GM12878 (cell line): ENCODE data around the gene CSHL1. TPM values are rescaled to one million over a fixed set of nuclear protein-coding genes. Genes with fewer than 3 reads are reported as not detected.

Experiments
- BCL11A ChIP-seq: IDR thresholded peaks from 2 replicates; pipeline ENCODE4 v1.6.1; 2011; ENCODE audit warnings: low read depth, low read length
- BHLHE40 ChIP-seq, 2 experiments: fragments of 450-650 bp in 1 of 2; IDR thresholded peaks; 2 replicates each; pipeline ENCODE4 v1.6.1; 2011 to 2017; ENCODE audit warnings: low read depth in 2 of 2, borderline replicate concordance in 1 of 2, improper control_type of control experiment in 1 of 2, low read length in 1 of 2, mild to moderate bottlenecking in 1 of 2
- DPF2 ChIP-seq: fragments of 450-650 bp; IDR thresholded peaks from 2 replicates; pipeline ENCODE4 v1.6.1; 2017; ENCODE audit warnings: mild to moderate bottlenecking
- HDGF ChIP-seq: fragments of 450-650 bp; IDR thresholded peaks from 2 replicates; pipeline ENCODE4 v1.6.1; 2016; ENCODE audit warnings: antibody characterized with exemption
- JUND ChIP-seq: IDR thresholded peaks from 2 replicates; pipeline ENCODE4 v1.6.1; 2012; ENCODE audit warnings: low read depth, mild to moderate bottlenecking, low read length, improper control_type of control experiment, moderate library complexity
- KDM1A ChIP-seq: fragments of 200-600 bp; sonication (generic); IDR thresholded peaks from 2 replicates; pipeline ENCODE4 v1.6.1; 2016; ENCODE audit warnings: borderline replicate concordance
- MEF2B ChIP-seq: fragments of 450-650 bp; IDR thresholded peaks from 2 replicates; pipeline ENCODE4 v1.6.1; 2018; ENCODE audit warnings: mild to moderate bottlenecking, moderate library complexity; ENCODE audit not compliant: partially characterized antibody, poor library complexity, severe bottlenecking
- PAX5 ChIP-seq: IDR thresholded peaks from 2 replicates; pipeline ENCODE4 v1.6.1; 2011; ENCODE audit warnings: low read depth, low read length, borderline replicate concordance
- POLR2A ChIP-seq: IDR thresholded peaks from 2 replicates; pipeline ENCODE4 v1.6.1; 2011; ENCODE audit warnings: low read depth, mild to moderate bottlenecking, low read length
- POLR2AphosphoS2 ChIP-seq: IDR thresholded peaks from 2 replicates; pipeline ENCODE4 v1.6.1; 2011; ENCODE audit warnings: low read depth, mild to moderate bottlenecking, low read length, improper control_type of control experiment, moderate library complexity
- POU2F2 ChIP-seq: IDR thresholded peaks from 3 replicates; pipeline ENCODE4 v1.6.1; 2011; ENCODE audit warnings: low read depth, mild to moderate bottlenecking, low read length, borderline replicate concordance
- RAD51 ChIP-seq: fragments of 450-650 bp; IDR thresholded peaks from 2 replicates; pipeline ENCODE4 v1.6.1; 2016; ENCODE audit warnings: moderate library complexity, mild to moderate bottlenecking, inconsistent platforms
- RELA ChIP-seq: fragments of 450-650 bp; IDR thresholded peaks from 2 replicates; pipeline ENCODE4 v1.8.0; 2014; ENCODE audit warnings: borderline replicate concordance; ENCODE audit not compliant: partially characterized antibody
- SP1 ChIP-seq: IDR thresholded peaks from one replicate; pipeline ENCODE4 v1.6.1; 2011; ENCODE audit warnings: low read depth, low read length
- SPI1 ChIP-seq: IDR thresholded peaks from 2 replicates; pipeline ENCODE4 v1.6.1; 2011; ENCODE audit warnings: low read depth, mild to moderate bottlenecking, low read length, moderate library complexity, borderline replicate concordance; ENCODE audit not compliant: insufficient read depth
- TCF3 ChIP-seq: IDR thresholded peaks from 2 replicates; pipeline ENCODE4 v1.6.1; 2012; ENCODE audit warnings: low read depth, mild to moderate bottlenecking, low read length, borderline replicate concordance; ENCODE audit not compliant: insufficient read depth
- YBX1 ChIP-seq: fragments of 450-650 bp; IDR thresholded peaks from 2 replicates; pipeline ENCODE4 v1.6.1; 2016; ENCODE audit warnings: antibody characterized with exemption
- ZNF217 ChIP-seq: fragments of 450-650 bp; IDR thresholded peaks from 2 replicates; pipeline ENCODE4 v1.6.1; 2017; ENCODE audit warnings: antibody characterized with exemption, mild to moderate bottlenecking
- polyA plus RNA-seq, 11 experiments: library from polyadenylated mRNA; depleted of rRNA in 4 of 11; unstranded in 6 of 11; stranded (reverse) in 5 of 11; fragments of >200 nt; fragmentation: Nextera tagmentation in 4 of 11; fragmentation: Illumina TruSeq in 1 of 11; extraction: Ambion mirVana in 4 of 11; extraction: Trizol in 1 of 11; gene quantifications; 1 replicate in 1 of 11; 2 replicates in 10 of 11; pipeline versions ENCODE4 v1.2.1 to v1.2.3, GENCODE V29; 2011 to 2016; ENCODE audit warnings: inconsistent platforms in 2 of 11, missing spikeins in 2 of 11, low read depth in 1 of 11
- total RNA-seq, 4 experiments: library from RNA; depleted of rRNA in 3 of 4; stranded (reverse); fragments of >200 nt in 3 of 4; fragmentation: Illumina TruSeq in 1 of 4; extraction: Trizol in 1 of 4; gene quantifications; 2 replicates each; pipeline versions ENCODE4 v1.2.1 to v1.2.3, GENCODE V29; 2013 to 2021
- TF ChIP-seq, protein P1 (sequence below), 3 experiments: IDR thresholded peaks in 2 of 3; conservative IDR thresholded peaks in 1 of 3; 2 replicates each; pipeline ENCODE4 v1.5.1; 2011; ENCODE audit warnings: low read depth in 3 of 3, low read length in 3 of 3, mild to moderate bottlenecking in 3 of 3, control low read depth in 2 of 3, moderate library complexity in 2 of 3, inconsistent platforms in 1 of 3, mixed read lengths in 1 of 3; ENCODE audit not compliant: control insufficient read depth in 2 of 3, insufficient read depth in 1 of 3; ENCODE audit errors: extremely low read depth in 1 of 3
- TF ChIP-seq, protein P2 (sequence below): IDR thresholded peaks from 2 replicates; pipeline ENCODE4 v1.6.1; 2011; ENCODE audit warnings: mild to moderate bottlenecking, low read depth, low read length, moderate library complexity; ENCODE audit not compliant: insufficient replicate concordance
- TF ChIP-seq, protein P3 (sequence below): fragments of 450-650 bp; conservative IDR thresholded peaks from 2 replicates; pipeline ENCODE4 v1.6.1; 2017; ENCODE audit warnings: mild to moderate bottlenecking, moderate library complexity
- TF ChIP-seq, protein P4 (sequence below): fragments of 450-650 bp; IDR thresholded peaks from 2 replicates; pipeline ENCODE4 v1.6.1; 2017; ENCODE audit warnings: mild to moderate bottlenecking, moderate library complexity

The CSHL1 gene
- total and polyA plus RNA-seq, 10 of the 15 experiments (the other 5 are each of a cell fraction or from before 2014, with no cell fraction given): not detected

DNA sequence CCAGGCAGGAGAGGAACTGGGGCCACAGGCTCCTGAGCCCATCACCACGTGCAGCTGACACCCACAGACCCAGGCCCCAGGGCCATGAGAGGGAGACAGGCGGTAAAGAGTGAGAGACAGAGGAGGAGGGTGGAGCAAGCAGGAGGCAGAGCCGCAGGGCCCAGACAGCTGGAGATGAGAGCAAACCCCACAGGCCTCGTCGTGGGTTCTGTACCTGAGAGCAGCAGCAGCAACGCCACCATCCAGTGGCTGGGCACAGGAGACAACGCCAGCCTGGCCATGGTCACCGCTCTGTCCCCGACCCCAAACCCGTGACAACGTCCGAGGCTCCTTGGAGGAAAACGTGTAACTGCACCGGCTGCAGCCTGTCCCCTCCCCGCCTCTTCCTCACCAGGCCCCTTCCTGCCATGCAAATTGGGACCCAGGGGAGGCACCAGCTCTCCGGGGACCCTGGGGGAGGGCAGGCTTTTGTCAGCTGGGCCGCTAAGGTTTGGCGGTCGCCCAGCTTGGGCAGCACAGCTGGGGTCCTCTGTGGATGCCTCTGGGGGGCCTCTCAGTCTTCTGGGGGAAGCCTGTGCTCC, 21.0 kb upstream of the CSHL1 start, which contains the start of gene CD79B (continued):
- peak; percentile 86 for TF ChIP-seq YBX1
- no peak for TF ChIP-seq KDM1A
- peak; percentile 100 for TF ChIP-seq POU2F2
- TF ChIP-seq BHLHE40 (IDR thresholded peaks at IDR 0.05; ENCODE audit: borderline replicate concordance in 1 of 2, low read depth in 2 of 2, low read length in 1 of 2): peak; percentile 80 to 83
- peak; percentile 81 for TF ChIP-seq DPF2
- peak; percentile 61 for TF ChIP-seq SP1
- peak; percentile 100 for TF ChIP-seq MEF2B
- TF ChIP-seq RAD51: peak; percentile 27; the same call in 1 of the 2 replicates
- peak; percentile 88 for TF ChIP-seq POLR2A
- peak; percentile 51; the same call in 1 of the 2 replicates for TF ChIP-seq SPI1
- peak; percentile 71; the same call in 1 of the 2 replicates for TF ChIP-seq PAX5
- TF ChIP-seq POLR2AphosphoS2: peak; percentile 83
- TF ChIP-seq, protein P1, sequence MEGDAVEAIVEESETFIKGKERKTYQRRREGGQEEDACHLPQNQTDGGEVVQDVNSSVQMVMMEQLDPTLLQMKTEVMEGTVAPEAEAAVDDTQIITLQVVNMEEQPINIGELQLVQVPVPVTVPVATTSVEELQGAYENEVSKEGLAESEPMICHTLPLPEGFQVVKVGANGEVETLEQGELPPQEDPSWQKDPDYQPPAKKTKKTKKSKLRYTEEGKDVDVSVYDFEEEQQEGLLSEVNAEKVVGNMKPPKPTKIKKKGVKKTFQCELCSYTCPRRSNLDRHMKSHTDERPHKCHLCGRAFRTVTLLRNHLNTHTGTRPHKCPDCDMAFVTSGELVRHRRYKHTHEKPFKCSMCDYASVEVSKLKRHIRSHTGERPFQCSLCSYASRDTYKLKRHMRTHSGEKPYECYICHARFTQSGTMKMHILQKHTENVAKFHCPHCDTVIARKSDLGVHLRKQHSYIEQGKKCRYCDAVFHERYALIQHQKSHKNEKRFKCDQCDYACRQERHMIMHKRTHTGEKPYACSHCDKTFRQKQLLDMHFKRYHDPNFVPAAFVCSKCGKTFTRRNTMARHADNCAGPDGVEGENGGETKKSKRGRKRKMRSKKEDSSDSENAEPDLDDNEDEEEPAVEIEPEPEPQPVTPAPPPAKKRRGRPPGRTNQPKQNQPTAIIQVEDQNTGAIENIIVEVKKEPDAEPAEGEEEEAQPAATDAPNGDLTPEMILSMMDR (IDR thresholded peaks at IDR 0.05 in 2 of 3, conservative IDR thresholded peaks at IDR 0.05 in 1 of 3; ENCODE audit: control insufficient read depth in 2 of 3, extremely low read depth in 1 of 3, insufficient read depth in 1 of 3, low read depth in 3 of 3, low read length in 3 of 3): no peak
- TF ChIP-seq, protein P2, sequence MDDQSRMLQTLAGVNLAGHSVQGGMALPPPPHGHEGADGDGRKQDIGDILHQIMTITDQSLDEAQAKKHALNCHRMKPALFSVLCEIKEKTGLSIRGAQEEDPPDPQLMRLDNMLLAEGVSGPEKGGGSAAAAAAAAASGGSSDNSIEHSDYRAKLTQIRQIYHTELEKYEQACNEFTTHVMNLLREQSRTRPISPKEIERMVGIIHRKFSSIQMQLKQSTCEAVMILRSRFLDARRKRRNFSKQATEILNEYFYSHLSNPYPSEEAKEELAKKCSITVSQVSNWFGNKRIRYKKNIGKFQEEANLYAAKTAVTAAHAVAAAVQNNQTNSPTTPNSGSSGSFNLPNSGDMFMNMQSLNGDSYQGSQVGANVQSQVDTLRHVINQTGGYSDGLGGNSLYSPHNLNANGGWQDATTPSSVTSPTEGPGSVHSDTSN: peak; percentile 15
- TF ChIP-seq HDGF: peak; percentile 93; the same call in 1 of the 2 replicates
- no peak for TF ChIP-seq JUND
- TF ChIP-seq, protein P3, sequence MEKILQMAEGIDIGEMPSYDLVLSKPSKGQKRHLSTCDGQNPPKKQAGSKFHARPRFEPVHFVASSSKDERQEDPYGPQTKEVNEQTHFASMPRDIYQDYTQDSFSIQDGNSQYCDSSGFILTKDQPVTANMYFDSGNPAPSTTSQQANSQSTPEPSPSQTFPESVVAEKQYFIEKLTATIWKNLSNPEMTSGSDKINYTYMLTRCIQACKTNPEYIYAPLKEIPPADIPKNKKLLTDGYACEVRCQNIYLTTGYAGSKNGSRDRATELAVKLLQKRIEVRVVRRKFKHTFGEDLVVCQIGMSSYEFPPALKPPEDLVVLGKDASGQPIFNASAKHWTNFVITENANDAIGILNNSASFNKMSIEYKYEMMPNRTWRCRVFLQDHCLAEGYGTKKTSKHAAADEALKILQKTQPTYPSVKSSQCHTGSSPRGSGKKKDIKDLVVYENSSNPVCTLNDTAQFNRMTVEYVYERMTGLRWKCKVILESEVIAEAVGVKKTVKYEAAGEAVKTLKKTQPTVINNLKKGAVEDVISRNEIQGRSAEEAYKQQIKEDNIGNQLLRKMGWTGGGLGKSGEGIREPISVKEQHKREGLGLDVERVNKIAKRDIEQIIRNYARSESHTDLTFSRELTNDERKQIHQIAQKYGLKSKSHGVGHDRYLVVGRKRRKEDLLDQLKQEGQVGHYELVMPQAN: peak; percentile 94
- peak; percentile 75; the same call in 1 of the 2 replicates for TF ChIP-seq TCF3
- TF ChIP-seq BCL11A: peak; percentile 49; the same call in 1 of the 2 replicates
- TF ChIP-seq ZNF217: no peak
- TF ChIP-seq, protein P4, sequence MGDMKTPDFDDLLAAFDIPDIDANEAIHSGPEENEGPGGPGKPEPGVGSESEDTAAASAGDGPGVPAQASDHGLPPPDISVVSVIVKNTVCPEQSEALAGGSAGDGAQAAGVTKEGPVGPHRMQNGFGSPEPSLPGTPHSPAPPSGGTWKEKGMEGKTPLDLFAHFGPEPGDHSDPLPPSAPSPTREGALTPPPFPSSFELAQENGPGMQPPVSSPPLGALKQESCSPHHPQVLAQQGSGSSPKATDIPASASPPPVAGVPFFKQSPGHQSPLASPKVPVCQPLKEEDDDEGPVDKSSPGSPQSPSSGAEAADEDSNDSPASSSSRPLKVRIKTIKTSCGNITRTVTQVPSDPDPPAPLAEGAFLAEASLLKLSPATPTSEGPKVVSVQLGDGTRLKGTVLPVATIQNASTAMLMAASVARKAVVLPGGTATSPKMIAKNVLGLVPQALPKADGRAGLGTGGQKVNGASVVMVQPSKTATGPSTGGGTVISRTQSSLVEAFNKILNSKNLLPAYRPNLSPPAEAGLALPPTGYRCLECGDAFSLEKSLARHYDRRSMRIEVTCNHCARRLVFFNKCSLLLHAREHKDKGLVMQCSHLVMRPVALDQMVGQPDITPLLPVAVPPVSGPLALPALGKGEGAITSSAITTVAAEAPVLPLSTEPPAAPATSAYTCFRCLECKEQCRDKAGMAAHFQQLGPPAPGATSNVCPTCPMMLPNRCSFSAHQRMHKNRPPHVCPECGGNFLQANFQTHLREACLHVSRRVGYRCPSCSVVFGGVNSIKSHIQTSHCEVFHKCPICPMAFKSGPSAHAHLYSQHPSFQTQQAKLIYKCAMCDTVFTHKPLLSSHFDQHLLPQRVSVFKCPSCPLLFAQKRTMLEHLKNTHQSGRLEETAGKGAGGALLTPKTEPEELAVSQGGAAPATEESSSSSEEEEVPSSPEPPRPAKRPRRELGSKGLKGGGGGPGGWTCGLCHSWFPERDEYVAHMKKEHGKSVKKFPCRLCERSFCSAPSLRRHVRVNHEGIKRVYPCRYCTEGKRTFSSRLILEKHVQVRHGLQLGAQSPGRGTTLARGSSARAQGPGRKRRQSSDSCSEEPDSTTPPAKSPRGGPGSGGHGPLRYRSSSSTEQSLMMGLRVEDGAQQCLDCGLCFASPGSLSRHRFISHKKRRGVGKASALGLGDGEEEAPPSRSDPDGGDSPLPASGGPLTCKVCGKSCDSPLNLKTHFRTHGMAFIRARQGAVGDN: peak; percentile 46; the same call in 1 of the 2 replicates
- peak; percentile 27 for TF ChIP-seq RELA
